K562 (cell line): ENCODE measurements around the gene MAGOHB. TPM values are rescaled to one million over a fixed set of nuclear protein-coding genes. Genes with fewer than 3 reads are reported as not detected.

ENCODE experiments used
- ATAC-seq: fragments of 200-7000 bp; cut with Tn5 transposase; 3 replicates; pipeline ENCODE4 v1.9.1; 2020; ENCODE audit warnings: moderate library complexity
- BruUV-seq: library from RNA; stranded (reverse); fragments of 400-500 nt; replicated peaks from 2 replicates; lab custom pipeline; 2021; lab: Mats Ljungman, UMichigan
- CTCF ChIA-PET: fragments of 300-600 bp; formaldehyde crosslinking; extraction: SDS; loops from one replicate; lab custom pipeline; 2021; ENCODE audit warnings: low intra/inter-chr PET ratio; lab: Yijun Ruan, JAX
- POLR2A ChIA-PET: fragments of 300-600, 350-650 bp; sonication (Branson Sonifier 250); formaldehyde crosslinking; extraction: SDS; loops from one replicate; lab custom pipeline; 2021; ENCODE audit warnings: antibody characterized with exemption, inconsistent platforms; lab: Yijun Ruan, JAX
- DNase-seq, 4 experiments: peaks; one replicate each; pipeline versions ENCODE4 v3.0.0 to v3.0.0-alpha.2; 2011 to 2018; ENCODE audit warnings: low spot score in 3 of 4, mixed read lengths in 3 of 4; ENCODE audit errors: extremely low read depth in 1 of 4
- FAIRE-seq: peaks from 2 replicates; lab custom pipeline; 2011; peaks lifted over from hg19 to GRCh38; lab: Jason Lieb, UNC
- H2AFZ ChIP-seq: 2 replicates; pipeline ENCODE4 v1.6.0; 2011; ENCODE audit warnings: low read depth, low read length, control low read depth, inconsistent platforms
- H3K27ac ChIP-seq: fragments of 200-600 bp; 3 replicates; pipeline ENCODE4 v1.8.0; 2011; ENCODE audit warnings: low read depth, mild to moderate bottlenecking, control low read depth, inconsistent platforms, low read length, moderate library complexity, mixed read lengths; ENCODE audit errors: extremely low read depth
- H3K27me3 ChIP-seq, 2 experiments: fragments of 300-600 bp in 1 of 2; 2 replicates in 1 of 2; 3 replicates in 1 of 2; pipeline versions ENCODE4 v1.6.0 to v1.8.0; 2011; ENCODE audit warnings: inconsistent platforms in 2 of 2, low read length in 2 of 2, mild to moderate bottlenecking in 1 of 2, mixed read lengths in 1 of 2, moderate library complexity in 1 of 2; ENCODE audit not compliant: control insufficient read depth in 2 of 2, insufficient read depth in 2 of 2
- H3K36me3 ChIP-seq: fragments of 300-600 bp; 3 replicates; pipeline ENCODE4 v1.8.0; 2011; ENCODE audit warnings: mild to moderate bottlenecking, low read length, inconsistent platforms; ENCODE audit not compliant: control insufficient read depth, insufficient read depth
- H3K4me1 ChIP-seq, 2 experiments: fragments of 200-600 bp in 1 of 2; replicated peaks in 1 of 2; 2 replicates in 1 of 2; 3 replicates in 1 of 2; pipeline versions ENCODE4 v1.5.1 to v1.8.0; 2011; ENCODE audit warnings: inconsistent platforms in 2 of 2, low read length in 2 of 2, mild to moderate bottlenecking in 1 of 2, mixed read lengths in 1 of 2, moderate library complexity in 1 of 2; ENCODE audit not compliant: control insufficient read depth in 2 of 2, insufficient read depth in 2 of 2
- H3K4me2 ChIP-seq: 2 replicates; pipeline ENCODE4 v1.6.1; 2011; ENCODE audit warnings: low read length, control low read depth, inconsistent platforms, mixed read lengths; ENCODE audit not compliant: insufficient read depth
- H3K4me3 ChIP-seq: fragments of 200-600 bp; sonication (generic), shearing (Covaris generic); 2 replicates; pipeline ENCODE4 v1.5.1; 2016; ENCODE audit warnings: control low read depth, inconsistent platforms
- H3K79me2 ChIP-seq: fragments of 200-600 bp; 3 replicates; pipeline ENCODE4 v1.8.0; 2011; ENCODE audit warnings: low read length, inconsistent platforms; ENCODE audit not compliant: control insufficient read depth, insufficient read depth
- H3K9ac ChIP-seq, 2 experiments: 2 replicates each; pipeline versions ENCODE4 v1.6.0 to v1.6.1; 2011; ENCODE audit warnings: low read depth in 2 of 2, low read length in 2 of 2, control low read depth in 1 of 2, inconsistent platforms in 1 of 2, mild to moderate bottlenecking in 1 of 2, mixed read lengths in 1 of 2; ENCODE audit not compliant: insufficient read depth in 1 of 2
- H3K9me1 ChIP-seq: one replicate; pipeline ENCODE4 v1.6.0; 2011; ENCODE audit warnings: inconsistent platforms, mild to moderate bottlenecking, low read length, moderate library complexity; ENCODE audit not compliant: control insufficient read depth, insufficient read depth
- H3K9me3 ChIP-seq: replicated peaks from 2 replicates; pipeline ENCODE4 v1.5.1; 2011; ENCODE audit warnings: low read depth, low read length, inconsistent platforms; ENCODE audit not compliant: control insufficient read depth, insufficient read depth
- H4K20me1 ChIP-seq: replicated peaks from 2 replicates; pipeline ENCODE4 v1.6.1; 2011; ENCODE audit warnings: low read length, inconsistent platforms, mixed read lengths; ENCODE audit not compliant: control insufficient read depth, insufficient read depth
- CEBPG ChIP-seq, 3 experiments: fragments of 200-800 bp in 1 of 3; sonication (Bioruptor generic) in 1 of 3; sonication (generic) in 1 of 3; formaldehyde crosslinking in 1 of 3; IDR thresholded peaks in 2 of 3; conservative IDR thresholded peaks in 1 of 3; 2 replicates each; pipeline versions ENCODE4 v1.6.1 to v1.8.0; 2016 to 2022; ENCODE audit warnings: missing compliant biosample characterization in 2 of 3, missing genetic modification characterization in 2 of 3, mild to moderate bottlenecking in 1 of 3, missing genetic modification reagents in 1 of 3
- MAFK ChIP-seq: IDR thresholded peaks from 2 replicates; pipeline ENCODE4 v1.6.1; 2011; ENCODE audit warnings: low read length, improper control_type of control experiment
- NCOA2 ChIP-seq, 2 experiments: fragments of 450-650 bp; IDR thresholded peaks; 2 replicates each; pipeline ENCODE4 v1.6.1; 2018; ENCODE audit warnings: mild to moderate bottlenecking in 2 of 2, moderate library complexity in 1 of 2; ENCODE audit not compliant: partially characterized antibody in 2 of 2
- RBM34 ChIP-seq: fragments of 200-400 bp; formaldehyde crosslinking; IDR thresholded peaks from 2 replicates; pipeline ENCODE4 v1.6.1; 2018; ENCODE audit warnings: low read length, borderline replicate concordance; ENCODE audit not compliant: insufficient read depth
- SREBF1 ChIP-seq: fragments of 150-350 bp; IDR thresholded peaks from 2 replicates; pipeline ENCODE4 v1.6.1; 2014; ENCODE audit warnings: antibody characterized with exemption, low read depth, low read length, borderline replicate concordance
- ZNF121 ChIP-seq: sonication (generic); formaldehyde crosslinking; conservative IDR thresholded peaks from 2 replicates; pipeline ENCODE4 v1.8.0; 2022; ENCODE audit warnings: missing genetic modification reagents
- ZNF589 ChIP-seq: fragments of 200-800 bp; sonication (Bioruptor generic); IDR thresholded peaks from 2 replicates; pipeline ENCODE4 v1.6.1; 2016; ENCODE audit warnings: low read depth, missing genetic modification characterization, missing compliant biosample characterization
- WGBS: fragments of 100-300 bp; shearing (Covaris generic); methylation state at CpG from one replicate; pipeline ENCODE4 v1.1.6; 2016; ENCODE audit warnings: low coverage, mixed read lengths; ENCODE audit not compliant: insufficient coverage; ENCODE audit errors: missing lambda C conversion rate; 5-methylcytosine and 5-hydroxymethylcytosine counted together
- in situ Hi-C: fragments of 300-500 bp; cut with MboI; formaldehyde crosslinking; loops from 4 replicates; pipeline ENCODE4 v1.15.0; 2018; ENCODE audit warnings: inconsistent platforms, mixed read lengths
- intact Hi-C: fragments of 100-400 bp; cut with micrococcal nuclease; formaldehyde crosslinking; loops from 2 replicates; pipeline ENCODE4 v1.14.2; 2022
- polyA plus RNA-seq, 8 experiments: library from polyadenylated mRNA; depleted of rRNA in 4 of 8; stranded (reverse) in 5 of 8; unstranded in 3 of 8; fragments of >200 nt; fragmentation: Nextera tagmentation in 2 of 8; fragmentation: Illumina TruSeq in 1 of 8; extraction: Ambion mirVana in 2 of 8; extraction: Trizol in 1 of 8; gene quantifications; 2 replicates each; pipeline versions ENCODE4 v1.2.1 to v1.2.3, GENCODE V29; 2011 to 2014; ENCODE audit warnings: inconsistent platforms in 1 of 8, missing spikeins in 1 of 8
- total RNA-seq, 7 experiments: library from RNA; depleted of rRNA in 6 of 7; stranded (reverse); fragments of >200 nt in 6 of 7; fragmentation: Illumina TruSeq in 2 of 7; extraction: Trizol in 2 of 7; gene quantifications; 2 replicates each; pipeline versions ENCODE4 v1.2.1 to v1.2.3, GENCODE V29; 2011 to 2021; ENCODE audit warnings: low replicate concordance in 1 of 7
- TF ChIP-seq, protein P1 (sequence below): IDR thresholded peaks from 2 replicates; pipeline ENCODE4 v1.6.1; 2014; ENCODE audit warnings: antibody characterized with exemption
- TF ChIP-seq, protein P2 (sequence below): fragments of 450-650 bp; IDR thresholded peaks from 2 replicates; pipeline ENCODE4 v1.6.1; 2016; ENCODE audit warnings: low read depth, mild to moderate bottlenecking, moderate library complexity
- TF ChIP-seq, protein P3 (sequence below): fragments of 250-450 bp; sonication (Bioruptor Pico); IDR thresholded peaks from 2 replicates; pipeline ENCODE4 v1.8.0; 2021; ENCODE audit warnings: moderate library complexity, mild to moderate bottlenecking, inconsistent platforms
- TF ChIP-seq, protein P4 (sequence below): sonication (generic); formaldehyde crosslinking; IDR thresholded peaks from 2 replicates; pipeline ENCODE4 v1.8.0; 2022; ENCODE audit warnings: mild to moderate bottlenecking, missing genetic modification reagents

The MAGOHB gene
- total and polyA plus RNA-seq, 9 of the 15 experiments (the other 6 are each of a cell fraction or from before 2014, with no cell fraction given): 34.5 to 177 (median 85.4) TPM

DNA sequence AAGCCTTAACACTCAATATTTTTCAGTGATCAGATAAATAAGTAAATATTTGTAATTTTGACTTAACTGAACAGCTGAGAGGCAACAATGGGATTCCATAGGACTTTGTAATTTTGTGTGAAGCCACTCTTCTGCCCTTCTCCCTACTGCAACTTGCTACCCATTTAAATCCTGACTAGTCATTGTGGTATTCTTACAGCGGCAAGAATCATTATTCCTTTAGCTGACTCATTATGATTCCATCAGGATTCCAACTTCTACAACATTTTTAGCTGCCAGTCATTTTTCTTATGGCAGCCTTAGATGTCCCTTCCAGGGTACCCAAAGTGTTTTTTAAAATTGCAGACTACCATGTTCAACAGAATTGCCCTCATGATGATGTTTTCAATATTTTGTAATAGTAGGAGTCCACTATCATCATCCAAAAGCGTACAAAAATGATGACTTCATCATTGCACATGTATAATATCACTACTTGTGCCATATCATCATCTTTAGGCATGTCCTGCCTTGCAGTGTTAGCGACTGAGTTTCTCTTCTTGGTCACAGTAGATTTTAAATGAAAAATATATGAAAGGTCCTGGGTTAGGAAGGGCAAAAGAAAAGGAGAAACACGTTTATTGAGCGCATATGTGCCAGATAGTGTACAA lies 5.1 kb upstream of the MAGOHB start (continued):
- TF ChIP-seq, protein P1, sequence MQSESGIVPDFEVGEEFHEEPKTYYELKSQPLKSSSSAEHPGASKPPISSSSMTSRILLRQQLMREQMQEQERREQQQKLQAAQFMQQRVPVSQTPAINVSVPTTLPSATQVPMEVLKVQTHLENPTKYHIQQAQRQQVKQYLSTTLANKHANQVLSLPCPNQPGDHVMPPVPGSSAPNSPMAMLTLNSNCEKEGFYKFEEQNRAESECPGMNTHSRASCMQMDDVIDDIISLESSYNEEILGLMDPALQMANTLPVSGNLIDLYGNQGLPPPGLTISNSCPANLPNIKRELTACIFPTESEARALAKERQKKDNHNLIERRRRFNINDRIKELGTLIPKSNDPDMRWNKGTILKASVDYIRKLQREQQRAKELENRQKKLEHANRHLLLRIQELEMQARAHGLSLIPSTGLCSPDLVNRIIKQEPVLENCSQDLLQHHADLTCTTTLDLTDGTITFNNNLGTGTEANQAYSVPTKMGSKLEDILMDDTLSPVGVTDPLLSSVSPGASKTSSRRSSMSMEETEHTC: no peak
- TF ChIP-seq NCOA2 (IDR thresholded peaks at IDR 0.05; ENCODE audit: partially characterized antibody in 2 of 2): no peak
- TF ChIP-seq, protein P2, sequence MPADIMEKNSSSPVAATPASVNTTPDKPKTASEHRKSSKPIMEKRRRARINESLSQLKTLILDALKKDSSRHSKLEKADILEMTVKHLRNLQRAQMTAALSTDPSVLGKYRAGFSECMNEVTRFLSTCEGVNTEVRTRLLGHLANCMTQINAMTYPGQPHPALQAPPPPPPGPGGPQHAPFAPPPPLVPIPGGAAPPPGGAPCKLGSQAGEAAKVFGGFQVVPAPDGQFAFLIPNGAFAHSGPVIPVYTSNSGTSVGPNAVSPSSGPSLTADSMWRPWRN: no peak
- TF ChIP-seq, protein P3, sequence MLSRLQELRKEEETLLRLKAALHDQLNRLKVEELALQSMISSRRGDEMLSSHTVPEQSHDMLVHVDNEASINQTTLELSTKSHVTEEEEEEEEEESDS (CRISPR knock-in tag): no peak
- TF ChIP-seq, all 486 proteins: peak for 28

DNA sequence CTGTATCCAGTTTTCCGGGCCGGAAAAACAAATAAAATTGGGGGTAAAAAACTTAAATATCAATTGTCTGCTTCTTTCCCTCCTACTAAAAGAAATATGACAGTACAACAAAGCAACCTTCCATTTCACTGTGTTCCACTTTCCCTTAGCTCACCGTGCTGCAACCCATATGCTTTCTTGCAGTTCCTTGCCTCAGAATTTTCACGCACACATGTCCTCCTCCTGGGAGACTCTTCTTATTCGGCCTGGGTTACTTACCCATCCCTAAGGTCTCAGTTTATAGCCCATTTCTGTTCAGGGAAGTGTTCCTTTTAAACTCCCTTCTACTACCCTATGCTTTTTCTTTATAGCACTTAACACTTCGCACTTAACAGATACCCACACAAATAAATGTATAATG lies 4.5 kb upstream of the MAGOHB start:
- Histone ChIP-seq H3K27ac (peak overlapping the region; percentile 68), H2AFZ (peak overlapping the region; percentile 82), H3K4me3 (no peak overlapping the region), H3K9me3 (no peaks in the 10 kb centered on the region), H3K36me3 (no peaks in the 10 kb centered on the region), H3K27me3 (no peaks in the 10 kb centered on the region), H3K4me1 (peaks cover 0 to 15% of the 10 kb centered on the region in 2 experiments; a peak in 2 of 5 replicates), H3K9ac (peak overlapping the region in 1 of 2 experiments; percentile 50; a peak in 2 of 4 replicates), H3K9me1 (no peaks in the 10 kb centered on the region), H4K20me1 (no peaks in the 10 kb centered on the region), H3K79me2 (peaks cover 6% of the 10 kb centered on the region), H3K4me2 (peak overlapping the region; percentile 18; the same call in 1 of the 2 replicates)
- FAIRE-seq (no peak), DNase-seq (peak in 2 of 4 experiments; percentile 15 to 18), ATAC-seq (peak; percentile 32; the same call in 2 of the 3 replicates)
- ChIA-PET CTCF (no interaction called here), POLR2A (interaction anchor here (1.0 kb wide), 1 partner anchor 9 kb away, joined by 3 read pairs; no protein-coding TSS in a partner anchor)
- in situ Hi-C loops (no loop called here), intact Hi-C loops (no loop called here)
- BruUV-seq: no TSS peak
- 47% methylated on average over 6 of the region's 6 CpGs for WGBS
- TF ChIP-seq ZNF121 (CRISPR knock-in tag) (no peak), MAFK (no peak), RBM34 (no peak), CEBPG (CRISPR knock-in tag; IDR thresholded peaks at IDR 0.05) (peak; percentile 33; the same call in 1 of the 2 replicates), CEBPG (tag; conservative IDR thresholded peaks at IDR 0.05 in 1 of 2, IDR thresholded peaks at IDR 0.05 in 1 of 2) (no peak), SREBF1 (no peak), ZNF589 (peak; percentile 28; the same call in 1 of the 2 replicates)
- TF ChIP-seq, protein P4, sequence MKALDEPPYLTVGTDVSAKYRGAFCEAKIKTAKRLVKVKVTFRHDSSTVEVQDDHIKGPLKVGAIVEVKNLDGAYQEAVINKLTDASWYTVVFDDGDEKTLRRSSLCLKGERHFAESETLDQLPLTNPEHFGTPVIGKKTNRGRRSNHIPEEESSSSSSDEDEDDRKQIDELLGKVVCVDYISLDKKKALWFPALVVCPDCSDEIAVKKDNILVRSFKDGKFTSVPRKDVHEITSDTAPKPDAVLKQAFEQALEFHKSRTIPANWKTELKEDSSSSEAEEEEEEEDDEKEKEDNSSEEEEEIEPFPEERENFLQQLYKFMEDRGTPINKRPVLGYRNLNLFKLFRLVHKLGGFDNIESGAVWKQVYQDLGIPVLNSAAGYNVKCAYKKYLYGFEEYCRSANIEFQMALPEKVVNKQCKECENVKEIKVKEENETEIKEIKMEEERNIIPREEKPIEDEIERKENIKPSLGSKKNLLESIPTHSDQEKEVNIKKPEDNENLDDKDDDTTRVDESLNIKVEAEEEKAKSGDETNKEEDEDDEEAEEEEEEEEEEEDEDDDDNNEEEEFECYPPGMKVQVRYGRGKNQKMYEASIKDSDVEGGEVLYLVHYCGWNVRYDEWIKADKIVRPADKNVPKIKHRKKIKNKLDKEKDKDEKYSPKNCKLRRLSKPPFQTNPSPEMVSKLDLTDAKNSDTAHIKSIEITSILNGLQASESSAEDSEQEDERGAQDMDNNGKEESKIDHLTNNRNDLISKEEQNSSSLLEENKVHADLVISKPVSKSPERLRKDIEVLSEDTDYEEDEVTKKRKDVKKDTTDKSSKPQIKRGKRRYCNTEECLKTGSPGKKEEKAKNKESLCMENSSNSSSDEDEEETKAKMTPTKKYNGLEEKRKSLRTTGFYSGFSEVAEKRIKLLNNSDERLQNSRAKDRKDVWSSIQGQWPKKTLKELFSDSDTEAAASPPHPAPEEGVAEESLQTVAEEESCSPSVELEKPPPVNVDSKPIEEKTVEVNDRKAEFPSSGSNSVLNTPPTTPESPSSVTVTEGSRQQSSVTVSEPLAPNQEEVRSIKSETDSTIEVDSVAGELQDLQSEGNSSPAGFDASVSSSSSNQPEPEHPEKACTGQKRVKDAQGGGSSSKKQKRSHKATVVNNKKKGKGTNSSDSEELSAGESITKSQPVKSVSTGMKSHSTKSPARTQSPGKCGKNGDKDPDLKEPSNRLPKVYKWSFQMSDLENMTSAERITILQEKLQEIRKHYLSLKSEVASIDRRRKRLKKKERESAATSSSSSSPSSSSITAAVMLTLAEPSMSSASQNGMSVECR (CRISPR knock-in tag): no peak
